Loucy (cell line): ENCODE measurements around the gene PLXNB3.

Experiments
- CTCF ChIP-seq: fragments of 200-600 bp; sonication (generic); conservative IDR thresholded peaks from 2 replicates; pipeline ENCODE4 v1.5.1; 2014; ENCODE audit warnings: mild to moderate bottlenecking, antibody characterized with exemption, low read length
- EZH2phosphoT487 ChIP-seq: fragments of 200-600 bp; IDR thresholded peaks from 2 replicates; pipeline ENCODE4 v1.6.1; 2018; ENCODE audit warnings: antibody characterized with exemption, mild to moderate bottlenecking, moderate library complexity, borderline replicate concordance

GRCh38 chrX:153807976-153808375 lies 43.9 kb downstream of the PLXNB3 start:
- TF ChIP-seq CTCF (no peak), EZH2phosphoT487 (no peak)
